Mesendoderm (in vitro differentiated cells): ENCODE data around the gene ASCL4. TPM values are rescaled to one million over a fixed set of nuclear protein-coding genes. Genes with fewer than 3 reads are reported as not detected.
A peak's percentile ranks its signal among the peaks of the same experiment; 100 is the strongest.
"Not testable (repeated sequence)": the region's sequence is repeated elsewhere in the genome, so short reads cannot be mapped to it uniquely, and the experiment has no call there.

ENCODE experiments used
- DNase-seq: peaks from one replicate; pipeline ENCODE4 v3.0.0; 2013
- H2AK5ac ChIP-seq: 2 replicates; pipeline ENCODE4 v1.6.1; 2013; ENCODE audit warnings: low read length, inconsistent platforms
- H2BK120ac ChIP-seq: 2 replicates; pipeline ENCODE4 v1.6.1; 2013; ENCODE audit warnings: low read depth, mild to moderate bottlenecking, low read length, moderate library complexity, mixed read lengths
- H2BK15ac ChIP-seq: replicated peaks from 2 replicates; pipeline ENCODE4 v1.6.1; 2013; ENCODE audit warnings: low read depth, mild to moderate bottlenecking, moderate library complexity
- H2BK5ac ChIP-seq: 2 replicates; pipeline ENCODE4 v1.6.1; 2013; ENCODE audit warnings: low read length, inconsistent platforms
- H3K18ac ChIP-seq: 2 replicates; pipeline ENCODE4 v1.6.1; 2013; ENCODE audit warnings: mild to moderate bottlenecking, low read length, mixed read lengths
- H3K23ac ChIP-seq: one replicate; pipeline ENCODE4 v1.6.1; 2013; ENCODE audit warnings: low read length
- H3K27ac ChIP-seq: 2 replicates; pipeline ENCODE4 v1.5.1; 2013; ENCODE audit warnings: low read depth, mild to moderate bottlenecking, inconsistent platforms, low read length, moderate library complexity
- H3K27me3 ChIP-seq: 2 replicates; pipeline ENCODE4 v1.6.1; 2013; ENCODE audit warnings: low read length, control low read depth, mild to moderate bottlenecking, inconsistent platforms; ENCODE audit not compliant: insufficient read depth, poor library complexity
- H3K36me3 ChIP-seq: 2 replicates; pipeline ENCODE4 v1.6.1; 2013; ENCODE audit warnings: low read length, inconsistent platforms; ENCODE audit not compliant: control insufficient read depth, insufficient read depth
- H3K4ac ChIP-seq: one replicate; pipeline ENCODE4 v1.6.1; 2013; ENCODE audit warnings: low read depth, mild to moderate bottlenecking, low read length, moderate library complexity
- H3K4me1 ChIP-seq: 2 replicates; pipeline ENCODE4 v1.6.1; 2013; ENCODE audit warnings: low read depth, low read length, inconsistent platforms; ENCODE audit not compliant: control insufficient read depth
- H3K4me2 ChIP-seq: 2 replicates; pipeline ENCODE4 v1.6.1; 2013; ENCODE audit warnings: low read length
- H3K4me3 ChIP-seq: 2 replicates; pipeline ENCODE4 v1.5.1; 2013; ENCODE audit warnings: mild to moderate bottlenecking, low read length
- H3K56ac ChIP-seq: one replicate; pipeline ENCODE4 v1.6.1; 2013; ENCODE audit warnings: low read length
- H3K79me1 ChIP-seq: 2 replicates; pipeline ENCODE4 v1.6.1; 2013; ENCODE audit warnings: low read length, inconsistent platforms
- H3K79me2 ChIP-seq: 2 replicates; pipeline ENCODE4 v1.6.1; 2013; ENCODE audit warnings: mild to moderate bottlenecking, low read length; ENCODE audit not compliant: control insufficient read depth, insufficient read depth
- H3K9ac ChIP-seq: 2 replicates; pipeline ENCODE4 v1.6.1; 2013; ENCODE audit warnings: low read length, inconsistent platforms
- H4K5ac ChIP-seq: one replicate; pipeline ENCODE4 v1.6.1; 2013; ENCODE audit warnings: low read length
- H4K8ac ChIP-seq: one replicate; pipeline ENCODE4 v1.6.1; 2013; ENCODE audit warnings: low read depth, mild to moderate bottlenecking, control low read depth, low read length, moderate library complexity
- WGBS: extraction: QIAGEN DNeasy Blood & Tissue Kit; methylation state at CpG from one replicate; pipeline ENCODE4 v1.1.7; 2013; ENCODE audit warnings: low lambda C conversion rate, missing lambda C conversion rate; ENCODE audit not compliant: insufficient coverage; ENCODE audit errors: extremely low coverage; 5-methylcytosine and 5-hydroxymethylcytosine counted together
- polyA plus RNA-seq, 2 experiments: library from polyadenylated mRNA; stranded (reverse); fragments of 200-250 nt; gene quantifications; one replicate each; pipeline ENCODE4 v1.2.3, GENCODE V29; 2013

The ASCL4 gene, protein sequence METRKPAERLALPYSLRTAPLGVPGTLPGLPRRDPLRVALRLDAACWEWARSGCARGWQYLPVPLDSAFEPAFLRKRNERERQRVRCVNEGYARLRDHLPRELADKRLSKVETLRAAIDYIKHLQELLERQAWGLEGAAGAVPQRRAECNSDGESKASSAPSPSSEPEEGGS
- polyA plus RNA-seq (2013, experiment 1 of 2) = not detected
- not detected for polyA plus RNA-seq (2013, experiment 2 of 2)

DNA sequence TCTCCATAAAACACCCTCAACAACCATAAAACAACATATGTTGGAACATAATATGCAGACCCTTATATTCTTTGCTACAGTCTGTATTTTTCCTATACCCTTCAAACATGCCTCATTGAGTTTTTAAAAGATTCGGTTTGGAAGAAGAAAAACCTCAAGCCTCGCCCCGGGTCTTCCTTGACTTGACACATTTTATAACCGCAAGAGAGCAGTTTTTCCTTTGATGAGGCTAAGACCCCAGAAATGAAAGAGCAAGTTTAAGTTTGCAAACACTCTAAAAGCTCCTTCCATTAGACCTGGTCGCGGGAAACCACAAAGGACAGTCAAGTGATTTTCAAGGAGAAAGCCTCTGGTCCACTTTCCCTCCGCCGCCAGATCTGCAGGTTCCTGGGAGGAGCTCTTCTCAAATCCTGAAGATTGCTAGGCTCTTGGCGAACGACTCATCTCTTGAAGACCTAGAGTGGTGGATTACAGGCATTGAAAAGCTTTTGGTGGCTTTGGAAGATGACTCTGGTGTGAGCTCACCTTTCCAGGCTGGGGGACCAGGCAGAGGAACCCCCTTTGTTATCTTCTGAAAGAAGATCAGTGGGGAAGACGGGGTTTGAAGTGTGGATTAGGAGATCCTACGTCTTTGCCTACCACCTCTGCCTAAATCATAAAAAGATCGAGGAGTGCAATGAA, at the start of gene ASCL4:
Gene ASCL4, plus strand, starts transcription at position 356 of the 681 bp plus-strand sequence. CDS start 515 bp downstream, outside the sequence.
- Histone ChIP-seq H2BK120ac (no peak within 1 kb of the TSS), H2BK15ac (no peak within 1 kb of the TSS), H3K79me1 (no peaks in the 10 kb centered on the region), H3K23ac (no peak within 1 kb of the TSS), H3K79me2 (no peaks in the 10 kb centered on the region), H2AK5ac (no peak within 1 kb of the TSS), H3K4ac (no peak within 1 kb of the TSS), H3K56ac (peak within 1 kb of the TSS; percentile 15), H3K4me1 (no peaks in the 10 kb centered on the region), H3K27me3 (peaks cover 28% of the 10 kb centered on the region), H2BK5ac (no peak within 1 kb of the TSS), H3K4me2 (peak within 1 kb of the TSS; percentile 48), H3K36me3 (no peaks in the 10 kb centered on the region), H3K18ac (no peak within 1 kb of the TSS), H3K27ac (no peak within 1 kb of the TSS), H4K5ac (no peak within 1 kb of the TSS), H4K8ac (no peak within 1 kb of the TSS), H3K4me3 (no peak within 1 kb of the TSS), H3K9ac (no peak within 1 kb of the TSS)
- DNase-seq = peak; percentile 13
- no CpG with 5 or more reads among the region's 13 CpGs for WGBS

DNA sequence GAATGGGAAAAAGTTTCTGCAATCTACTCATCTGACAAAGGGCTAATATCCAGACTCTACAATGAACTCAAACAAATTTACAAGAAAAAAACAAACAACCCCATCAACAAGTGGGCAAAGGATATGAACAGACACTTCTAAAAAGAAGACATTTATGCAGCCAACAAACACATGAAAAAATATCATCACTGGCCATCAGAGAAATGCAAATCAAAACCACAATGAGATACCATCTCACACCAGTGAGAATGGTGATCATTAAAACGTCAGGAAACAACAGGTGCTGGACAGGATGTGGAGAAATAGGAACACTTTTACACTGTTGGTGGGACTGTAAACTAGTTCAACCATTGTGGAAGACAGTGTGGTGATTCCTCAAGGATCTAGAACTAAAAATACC, 47.2 kb upstream of the ASCL4 start:
- H3K9ac ChIP-seq, H3K56ac ChIP-seq, H2BK5ac ChIP-seq, H2BK15ac ChIP-seq, H3K4me1 ChIP-seq, H3K4ac ChIP-seq, DNase-seq, H3K79me1 ChIP-seq, H3K4me2 ChIP-seq, H3K36me3 ChIP-seq, H4K5ac ChIP-seq, H3K23ac ChIP-seq, H4K8ac ChIP-seq, H3K18ac ChIP-seq, H3K79me2 ChIP-seq, H3K4me3 ChIP-seq, H2BK120ac ChIP-seq, H3K27me3 ChIP-seq, H2AK5ac ChIP-seq, H3K27ac ChIP-seq: not testable (repeated sequence)
- WGBS = no CpG with 5 or more reads among the region's 1 CpG

DNA sequence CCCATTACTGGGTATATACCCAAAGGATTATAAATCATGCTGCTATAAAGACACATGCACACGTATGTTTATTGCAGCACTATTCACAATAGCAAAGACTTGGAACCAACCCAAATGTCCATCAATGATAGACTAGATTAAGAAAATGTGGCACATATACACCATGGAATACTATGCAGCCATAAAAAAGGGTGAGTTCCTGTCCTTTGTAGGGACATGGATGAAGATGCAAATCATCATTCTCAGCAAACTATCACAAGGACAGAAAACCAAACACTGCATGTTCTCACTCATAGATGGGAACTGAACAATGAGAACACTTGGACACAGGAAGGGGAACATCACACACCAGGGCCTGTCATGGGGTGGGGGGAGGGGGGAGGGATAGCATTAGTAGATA, 46.8 kb upstream of the ASCL4 start:
- not testable (repeated sequence) for H3K23ac ChIP-seq, H3K4me2 ChIP-seq, H4K8ac ChIP-seq, H3K27me3 ChIP-seq, H2BK5ac ChIP-seq, H3K4me3 ChIP-seq, H3K9ac ChIP-seq, H3K4ac ChIP-seq, H3K27ac ChIP-seq, DNase-seq, H2AK5ac ChIP-seq, H3K18ac ChIP-seq, H2BK120ac ChIP-seq, H3K36me3 ChIP-seq, H3K79me1 ChIP-seq, H3K79me2 ChIP-seq, H3K56ac ChIP-seq, H3K4me1 ChIP-seq, H2BK15ac ChIP-seq, H4K5ac ChIP-seq
- WGBS = no CpG with 5 or more reads among the region's 1 CpG

DNA sequence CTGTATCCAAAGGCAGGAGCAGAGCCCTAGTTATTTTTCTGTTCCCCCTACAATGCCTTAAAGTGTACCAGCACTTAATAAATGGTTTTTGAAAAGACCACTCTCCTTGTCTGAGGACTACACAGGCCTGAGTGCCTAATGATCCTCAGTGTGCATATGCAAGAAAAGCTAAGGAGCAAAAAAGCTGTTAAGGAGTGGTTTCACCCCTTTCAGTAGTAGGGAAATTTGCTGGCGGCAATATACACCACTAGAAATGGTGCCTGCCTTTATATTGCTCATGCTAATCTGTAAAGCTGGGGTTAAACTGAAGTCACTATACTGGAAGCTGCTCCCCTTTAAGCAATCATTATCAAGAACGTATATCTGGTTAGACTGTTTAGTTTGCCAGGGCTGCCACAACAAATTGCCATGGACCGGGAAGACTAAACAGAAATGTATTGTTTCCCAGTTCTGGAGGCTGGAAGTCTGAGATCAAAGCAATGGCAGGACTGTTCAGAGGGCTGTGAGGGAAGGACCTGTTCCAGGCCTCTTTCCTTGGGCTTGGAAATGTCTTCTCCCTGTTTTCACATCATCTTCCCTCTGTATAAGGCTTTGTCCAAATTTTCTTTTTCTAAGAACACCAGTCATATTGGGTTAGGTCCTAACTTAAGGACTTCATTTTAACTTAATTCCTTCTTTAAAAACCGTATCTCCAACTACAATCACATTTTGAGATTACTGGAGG, 43.7 kb upstream of the ASCL4 start:
- H3K18ac ChIP-seq = no peak overlapping the region
- H3K4ac ChIP-seq = no peak overlapping the region
- H2BK120ac ChIP-seq = no peak overlapping the region
- H3K9ac ChIP-seq = no peak overlapping the region
- H3K36me3 ChIP-seq = peaks cover 5% of the 10 kb centered on the region
- no peak overlapping the region for H3K4me2 ChIP-seq
- no peak overlapping the region for H4K5ac ChIP-seq
- no CpG with 5 or more reads among the region's 4 CpGs for WGBS
- H3K27ac ChIP-seq = no peak overlapping the region
- DNase-seq = no peak
- no peaks in the 10 kb centered on the region for H3K4me1 ChIP-seq
- no peak overlapping the region for H4K8ac ChIP-seq
- no peak overlapping the region for H2AK5ac ChIP-seq
- no peak overlapping the region for H2BK15ac ChIP-seq
- H3K27me3 ChIP-seq = no peaks in the 10 kb centered on the region
- no peak overlapping the region for H3K56ac ChIP-seq
- H3K23ac ChIP-seq = no peak overlapping the region
- no peak overlapping the region for H3K4me3 ChIP-seq
- H2BK5ac ChIP-seq = no peak overlapping the region
- no peaks in the 10 kb centered on the region for H3K79me2 ChIP-seq
- no peaks in the 10 kb centered on the region for H3K79me1 ChIP-seq

DNA sequence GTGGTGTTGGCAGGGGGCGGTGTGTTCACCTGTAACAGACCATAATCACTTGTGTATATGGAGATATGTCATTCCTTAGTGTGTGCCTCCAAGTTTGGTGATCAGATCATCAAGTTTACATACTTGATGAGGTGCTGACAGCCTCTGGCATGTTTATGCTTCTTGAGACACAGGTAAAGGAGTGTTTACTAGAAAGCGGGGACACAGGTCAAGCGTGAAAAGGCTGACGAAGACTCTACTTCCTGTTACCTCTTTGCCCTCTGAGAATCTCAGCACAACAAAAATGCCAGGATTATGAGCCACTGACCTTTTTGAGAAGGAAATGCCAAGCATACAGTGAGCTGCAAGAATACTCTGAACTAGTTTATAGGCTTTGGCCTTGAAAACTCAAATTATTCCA, 43.1 kb upstream of the ASCL4 start:
- H3K56ac ChIP-seq = no peak overlapping the region
- H3K4ac ChIP-seq = no peak overlapping the region
- H3K79me1 ChIP-seq = no peaks in the 10 kb centered on the region
- no peaks in the 10 kb centered on the region for H3K4me1 ChIP-seq
- H3K23ac ChIP-seq = no peak overlapping the region
- H3K9ac ChIP-seq = no peak overlapping the region
- no peak overlapping the region for H3K4me3 ChIP-seq
- no peak overlapping the region for H4K8ac ChIP-seq
- H3K18ac ChIP-seq = no peak overlapping the region
- H2BK15ac ChIP-seq = no peak overlapping the region
- no CpG with 5 or more reads among the region's 4 CpGs for WGBS
- DNase-seq = no peak
- no peak overlapping the region for H3K27ac ChIP-seq
- no peak overlapping the region for H2AK5ac ChIP-seq
- H4K5ac ChIP-seq = no peak overlapping the region
- no peak overlapping the region for H3K4me2 ChIP-seq
- no peak overlapping the region for H2BK120ac ChIP-seq
- H2BK5ac ChIP-seq = no peak overlapping the region
- no peaks in the 10 kb centered on the region for H3K79me2 ChIP-seq
- H3K27me3 ChIP-seq = no peaks in the 10 kb centered on the region
- peaks cover 5% of the 10 kb centered on the region for H3K36me3 ChIP-seq
